Thyroid gland (tissue), 4 donors: ENCODE results near the gene APBB2.

Experiments
- POLR2A ChIP-seq, 2 donors: fragments of 450-650 bp; IDR thresholded peaks; one replicate each; pipeline ENCODE4 v1.6.1; 2017; ENCODE audit warnings: antibody characterized with exemption in 2 of 2, mild to moderate bottlenecking in 2 of 2, moderate library complexity in 1 of 2
- TF ChIP-seq, protein P1 (sequence below), 6 experiments: fragments of 200-600 bp in 3 of 6; fragments of 450-650 bp in 3 of 6; sonication (generic) in 3 of 6; IDR thresholded peaks; one replicate each; pipeline ENCODE4 v1.5.1; 2016 to 2019; ENCODE audit warnings: antibody characterized with exemption in 6 of 6, mild to moderate bottlenecking in 2 of 6, inconsistent platforms in 1 of 6, moderate library complexity in 1 of 6

DNA sequence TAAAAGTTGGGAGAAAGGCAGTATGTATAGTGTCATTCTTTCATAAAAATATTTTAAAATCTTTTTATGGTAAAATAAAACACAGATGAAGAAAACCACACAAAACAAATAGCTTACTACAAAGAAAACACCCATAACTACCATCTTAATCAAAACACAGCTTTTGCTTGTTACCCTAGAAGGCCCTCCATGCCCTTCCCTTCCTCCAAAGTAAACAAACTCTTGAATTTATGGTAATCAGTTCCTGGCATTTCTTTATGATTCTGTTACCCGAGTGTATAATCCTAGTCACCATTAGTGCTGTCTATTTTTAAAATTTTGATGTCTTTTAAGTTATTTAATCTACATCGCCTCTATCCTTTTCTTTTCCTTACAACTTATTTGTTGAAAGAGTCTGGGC, 170.9 kb downstream of the APBB2 start:
- TF ChIP-seq, protein P1, sequence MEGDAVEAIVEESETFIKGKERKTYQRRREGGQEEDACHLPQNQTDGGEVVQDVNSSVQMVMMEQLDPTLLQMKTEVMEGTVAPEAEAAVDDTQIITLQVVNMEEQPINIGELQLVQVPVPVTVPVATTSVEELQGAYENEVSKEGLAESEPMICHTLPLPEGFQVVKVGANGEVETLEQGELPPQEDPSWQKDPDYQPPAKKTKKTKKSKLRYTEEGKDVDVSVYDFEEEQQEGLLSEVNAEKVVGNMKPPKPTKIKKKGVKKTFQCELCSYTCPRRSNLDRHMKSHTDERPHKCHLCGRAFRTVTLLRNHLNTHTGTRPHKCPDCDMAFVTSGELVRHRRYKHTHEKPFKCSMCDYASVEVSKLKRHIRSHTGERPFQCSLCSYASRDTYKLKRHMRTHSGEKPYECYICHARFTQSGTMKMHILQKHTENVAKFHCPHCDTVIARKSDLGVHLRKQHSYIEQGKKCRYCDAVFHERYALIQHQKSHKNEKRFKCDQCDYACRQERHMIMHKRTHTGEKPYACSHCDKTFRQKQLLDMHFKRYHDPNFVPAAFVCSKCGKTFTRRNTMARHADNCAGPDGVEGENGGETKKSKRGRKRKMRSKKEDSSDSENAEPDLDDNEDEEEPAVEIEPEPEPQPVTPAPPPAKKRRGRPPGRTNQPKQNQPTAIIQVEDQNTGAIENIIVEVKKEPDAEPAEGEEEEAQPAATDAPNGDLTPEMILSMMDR (IDR thresholded peaks at IDR 0.05), result no peak
- no peak for TF ChIP-seq POLR2A (IDR thresholded peaks at IDR 0.05)
